Breast epithelium (tissue), 4 donors: ENCODE results near the gene UGT1A8. TPM values are rescaled to one million over a fixed set of nuclear protein-coding genes. Genes with fewer than 3 reads are reported as not detected.

Experiments used
- DNase-seq, 2 donors: peaks; one replicate each; pipeline ENCODE4 v3.0.0-alpha.2; 2019; ENCODE audit warnings: low spot score in 2 of 2
- H3K27ac ChIP-seq, 2 donors: fragments of 200-600 bp; sonication (generic) in 1 of 2; one replicate each; pipeline ENCODE4 v1.5.1; 2016 to 2019; ENCODE audit warnings: mild to moderate bottlenecking in 1 of 2
- H3K27me3 ChIP-seq, 2 donors: fragments of 200-600 bp; sonication (generic) in 1 of 2; one replicate each; pipeline versions ENCODE4 v1.5.1 to v1.6.0; 2017 to 2019; ENCODE audit warnings: control low read depth in 1 of 2, mild to moderate bottlenecking in 1 of 2
- H3K36me3 ChIP-seq: fragments of 200-600 bp; one replicate; pipeline ENCODE4 v1.5.1; 2019
- H3K4me1 ChIP-seq, 2 donors: fragments of 200-600 bp; sonication (generic); one replicate each; pipeline ENCODE4 v1.5.1; 2016 to 2019; ENCODE audit warnings: control low read depth in 1 of 2
- H3K4me3 ChIP-seq, 3 donors: fragments of 200-600 bp; sonication (generic); 1 replicate in 2 of 3; 2 replicates in 1 of 3; pipeline ENCODE4 v1.5.1; 2016 to 2019; ENCODE audit warnings: mild to moderate bottlenecking in 3 of 3, moderate library complexity in 2 of 3
- H3K9me3 ChIP-seq, 2 donors: fragments of 200-600 bp; sonication (generic) in 1 of 2; one replicate each; pipeline ENCODE4 v1.5.1; 2016 to 2019; ENCODE audit warnings: control low read depth in 1 of 2
- CTCF ChIP-seq, 3 donors: fragments of 450-650 bp; IDR thresholded peaks; one replicate each; pipeline ENCODE4 v1.5.1; 2016 to 2017; ENCODE audit warnings: antibody characterized with exemption in 3 of 3, mild to moderate bottlenecking in 3 of 3, moderate library complexity in 3 of 3
- POLR2A ChIP-seq: fragments of 450-650 bp; IDR thresholded peaks from one replicate; pipeline ENCODE4 v1.6.1; 2016; ENCODE audit warnings: antibody characterized with exemption, mild to moderate bottlenecking, moderate library complexity
- POLR2AphosphoS5 ChIP-seq, 3 donors: sonication (generic); formaldehyde crosslinking; IDR thresholded peaks; one replicate each; pipeline ENCODE4 v1.6.1; 2017; ENCODE audit warnings: antibody characterized with exemption in 3 of 3
- intact Hi-C: fragments of 100-400 bp; cut with DNase I; formaldehyde crosslinking; loops from one replicate; pipeline ENCODE4 v1.15.1; 2023; ENCODE audit warnings: low total_unique reads
- total RNA-seq, 3 donors: library from RNA; depleted of rRNA; stranded (reverse); fragments of >200 nt; gene quantifications; one replicate each; pipeline ENCODE4 v1.1.0, GENCODE V29; 2016

Gene UGT1A8
- total RNA-seq, 3 donors from 2014 or later = not detected

- intact Hi-C loops = no loop called here
- no peak for TF ChIP-seq POLR2A
- no peak for TF ChIP-seq CTCF (IDR thresholded peaks at IDR 0.05)
- TF ChIP-seq POLR2AphosphoS5 (IDR thresholded peaks at IDR 0.05) = no peak
- no peak for DNase-seq
- no peak overlapping the region for H3K27ac ChIP-seq
- H3K4me3 ChIP-seq = no peak overlapping the region
- no peaks in the 10 kb centered on the region for H3K4me1 ChIP-seq
- H3K36me3 ChIP-seq = no peaks in the 10 kb centered on the region
- H3K27me3 ChIP-seq = no peaks in the 10 kb centered on the region
- H3K9me3 ChIP-seq = no peaks in the 10 kb centered on the region
Measured at GRCh38 chr2:233813236-233814055, 196.0 kb downstream of the UGT1A8 start.

- H3K27me3 ChIP-seq = no peaks in the 10 kb centered on the region
- intact Hi-C loops = no loop called here
- H3K36me3 ChIP-seq = no peaks in the 10 kb centered on the region
- H3K4me3 ChIP-seq = no peak overlapping the region
- peak in 1 of 2 donors; percentile 15 for DNase-seq
- TF ChIP-seq POLR2A (no peak), POLR2AphosphoS5 (IDR thresholded peaks at IDR 0.05) (no peak)
- no peak overlapping the region for H3K27ac ChIP-seq
- no peaks in the 10 kb centered on the region for H3K9me3 ChIP-seq
- no peaks in the 10 kb centered on the region for H3K4me1 ChIP-seq
Measured at GRCh38 chr2:233814056-233814835, 196.8 kb downstream of the UGT1A8 start.

GRCh38 chr2:233815861-233816260 lies 198.4 kb downstream of the UGT1A8 start:
- TF ChIP-seq CTCF (IDR thresholded peaks at IDR 0.05) (no peak), POLR2A (no peak), POLR2AphosphoS5 (IDR thresholded peaks at IDR 0.05) (no peak)
- Histone ChIP-seq H3K27me3 (no peaks in the 10 kb centered on the region), H3K9me3 (no peaks in the 10 kb centered on the region), H3K4me1 (no peaks in the 10 kb centered on the region), H3K27ac (no peak overlapping the region), H3K4me3 (no peak overlapping the region), H3K36me3 (no peaks in the 10 kb centered on the region)
- intact Hi-C loops = loop anchor here (5.0 kb wide), 1 partner anchor 66 kb away; no protein-coding TSS in a partner anchor
- no peak for DNase-seq

- no peaks in the 10 kb centered on the region for H3K9me3 ChIP-seq
- no peaks in the 10 kb centered on the region for H3K4me1 ChIP-seq
- H3K36me3 ChIP-seq = no peaks in the 10 kb centered on the region
- peak in 1 of 2 donors; percentile 12 for DNase-seq
- TF ChIP-seq CTCF (IDR thresholded peaks at IDR 0.05) = no peak
- no peak for TF ChIP-seq POLR2AphosphoS5 (IDR thresholded peaks at IDR 0.05)
- no peak for TF ChIP-seq POLR2A
- H3K4me3 ChIP-seq = no peak overlapping the region
- intact Hi-C loops = loop anchor here (5.0 kb wide), 1 partner anchor 66 kb away; no protein-coding TSS in a partner anchor
- no peaks in the 10 kb centered on the region for H3K27me3 ChIP-seq
- H3K27ac ChIP-seq = no peak overlapping the region
Measured at GRCh38 chr2:233816334-233816733, 198.9 kb downstream of the UGT1A8 start.

GRCh38 chr2:233816771-233817170 lies 199.3 kb downstream of the UGT1A8 start:
- Histone ChIP-seq H3K9me3 (no peaks in the 10 kb centered on the region), H3K27me3 (no peaks in the 10 kb centered on the region), H3K4me1 (no peaks in the 10 kb centered on the region), H3K27ac (no peak overlapping the region), H3K36me3 (no peaks in the 10 kb centered on the region), H3K4me3 (no peak overlapping the region)
- intact Hi-C loops = loop anchor here (5.0 kb wide), 1 partner anchor 66 kb away; no protein-coding TSS in a partner anchor
- TF ChIP-seq CTCF (IDR thresholded peaks at IDR 0.05) = no peak
- no peak for TF ChIP-seq POLR2A
- no peak for TF ChIP-seq POLR2AphosphoS5 (IDR thresholded peaks at IDR 0.05)
- no peak for DNase-seq
